Fibroblast of lung (primary cell): ENCODE measurements around the gene SH3TC1. TPM values are rescaled to one million over a fixed set of nuclear protein-coding genes. Genes with fewer than 3 reads are reported as not detected.

ENCODE experiments used
- DNase-seq, 2 donors: peaks; one replicate each; pipeline versions ENCODE4 v3.0.0 to v3.0.0-alpha.2; 2010; ENCODE audit warnings: low read depth in 2 of 2
- H2AFZ ChIP-seq: 2 replicates; pipeline ENCODE4 v1.5.1; 2012; ENCODE audit warnings: low read length, control low read depth, inconsistent platforms
- H3K27ac ChIP-seq: 2 replicates; pipeline ENCODE4 v1.5.1; 2011; ENCODE audit warnings: low read length, control low read depth; ENCODE audit not compliant: insufficient read depth
- H3K27me3 ChIP-seq: 2 replicates; pipeline ENCODE4 v1.5.1; 2011; ENCODE audit warnings: mild to moderate bottlenecking, low read length; ENCODE audit not compliant: control insufficient read depth, insufficient read depth
- H3K36me3 ChIP-seq: 2 replicates; pipeline ENCODE4 v1.5.1; 2011; ENCODE audit warnings: low read length; ENCODE audit not compliant: control insufficient read depth, insufficient read depth
- H3K4me1 ChIP-seq: 2 replicates; pipeline ENCODE4 v1.5.1; 2011; ENCODE audit warnings: low read length; ENCODE audit not compliant: control insufficient read depth, insufficient read depth; ENCODE audit errors: extremely low read depth
- H3K4me2 ChIP-seq: 2 replicates; pipeline ENCODE4 v1.5.1; 2011; ENCODE audit warnings: low read length, control low read depth; ENCODE audit not compliant: insufficient read depth; ENCODE audit errors: extremely low read depth
- H3K4me3 ChIP-seq, 4 experiments: fragments of 200-600 bp in 1 of 4; sonication (generic) in 1 of 4; replicated peaks in 1 of 4; 2 replicates each; pipeline ENCODE4 v1.5.1; 2011 to 2016; ENCODE audit warnings: low read length in 4 of 4, low read depth in 3 of 4, mild to moderate bottlenecking in 3 of 4, control low read depth in 2 of 4, inconsistent platforms in 1 of 4, mixed read lengths in 1 of 4; ENCODE audit not compliant: insufficient read depth in 1 of 4; ENCODE audit errors: control extremely low read depth in 1 of 4
- H3K79me2 ChIP-seq: 2 replicates; pipeline ENCODE4 v1.5.1; 2012; ENCODE audit warnings: mild to moderate bottlenecking, low read length, inconsistent platforms; ENCODE audit not compliant: control insufficient read depth, insufficient read depth
- H3K9ac ChIP-seq: 2 replicates; pipeline ENCODE4 v1.5.1; 2011; ENCODE audit warnings: mild to moderate bottlenecking, low read length, control low read depth; ENCODE audit not compliant: insufficient read depth
- H3K9me3 ChIP-seq: 2 replicates; pipeline ENCODE4 v1.5.1; 2012; ENCODE audit warnings: low read depth, low read length; ENCODE audit not compliant: control insufficient read depth, insufficient read depth
- H4K20me1 ChIP-seq: 2 replicates; pipeline ENCODE4 v1.5.1; 2011; ENCODE audit warnings: low read length; ENCODE audit not compliant: control insufficient read depth, insufficient read depth; ENCODE audit errors: extremely low read depth
- CTCF ChIP-seq, 2 donors: IDR thresholded peaks in 1 of 2; conservative IDR thresholded peaks in 1 of 2; 1 replicate in 1 of 2; 2 replicates in 1 of 2; pipeline ENCODE4 v1.5.1; 2011 to 2012; ENCODE audit warnings: low read length in 2 of 2, control low read depth in 1 of 2, inconsistent platforms in 1 of 2, low read depth in 1 of 2, mild to moderate bottlenecking in 1 of 2
- EZH2 ChIP-seq: IDR thresholded peaks from 2 replicates; pipeline ENCODE4 v1.5.1; 2012; ENCODE audit warnings: low read length, control low read depth, mild to moderate bottlenecking; ENCODE audit errors: missing control alignments
- polyA plus RNA-seq, 2 donors: library from polyadenylated mRNA; depleted of rRNA in 1 of 2; stranded (reverse) in 1 of 2; unstranded in 1 of 2; fragments of >200 nt; gene quantifications; 2 replicates each; pipeline ENCODE4 v1.2.1, GENCODE V29; 2011 to 2012; ENCODE audit warnings: missing spikeins in 1 of 2
- total RNA-seq: library from RNA; depleted of rRNA; stranded (reverse); fragments of >200 nt; gene quantifications from 2 replicates; pipeline ENCODE4 v1.2.1, GENCODE V29; 2014

Gene SH3TC1
- total and polyA plus RNA-seq, 2 donors (not counting 1 experiment from before 2014, with no cell fraction given): 3.3 to 11.6 TPM

GRCh38 chr4:8236106-8236919, 37.2 kb downstream of the SH3TC1 start:
- TF ChIP-seq CTCF (conservative IDR thresholded peaks at IDR 0.05 in 1 of 2, IDR thresholded peaks at IDR 0.05 in 1 of 2; ENCODE audit: low read depth in 1 of 2, low read length in 2 of 2): no peak
- TF ChIP-seq EZH2: no peak
- no peak overlapping the region for H3K9ac ChIP-seq
- no peaks in the 10 kb centered on the region for H3K27me3 ChIP-seq
- no peaks in the 10 kb centered on the region for H3K9me3 ChIP-seq
- no peak overlapping the region for H3K4me3 ChIP-seq
- H3K4me1 ChIP-seq: no peaks in the 10 kb centered on the region
- H3K27ac ChIP-seq: no peak overlapping the region
- no peaks in the 10 kb centered on the region for H4K20me1 ChIP-seq
- no peak for DNase-seq
- H3K79me2 ChIP-seq: no peaks in the 10 kb centered on the region
- no peaks in the 10 kb centered on the region for H3K36me3 ChIP-seq
- H3K4me2 ChIP-seq: no peak overlapping the region
- no peak overlapping the region for H2AFZ ChIP-seq

GRCh38 chr4:8236920-8237195, 37.8 kb downstream of the SH3TC1 start:
- H3K4me3 ChIP-seq: no peak overlapping the region
- H3K36me3 ChIP-seq: no peaks in the 10 kb centered on the region
- H3K9me3 ChIP-seq: no peaks in the 10 kb centered on the region
- H4K20me1 ChIP-seq: no peaks in the 10 kb centered on the region
- DNase-seq: no peak
- H3K27me3 ChIP-seq: no peaks in the 10 kb centered on the region
- H3K4me2 ChIP-seq: no peak overlapping the region
- H2AFZ ChIP-seq: no peak overlapping the region
- no peak overlapping the region for H3K9ac ChIP-seq
- no peak overlapping the region for H3K27ac ChIP-seq
- no peaks in the 10 kb centered on the region for H3K79me2 ChIP-seq
- TF ChIP-seq CTCF (conservative IDR thresholded peaks at IDR 0.05 in 1 of 2, IDR thresholded peaks at IDR 0.05 in 1 of 2; ENCODE audit: low read depth in 1 of 2, low read length in 2 of 2): no peak
- TF ChIP-seq EZH2: no peak
- H3K4me1 ChIP-seq: no peaks in the 10 kb centered on the region

- no peak overlapping the region for H3K9ac ChIP-seq
- peaks cover 1% of the 10 kb centered on the region for H3K4me1 ChIP-seq
- TF ChIP-seq CTCF (conservative IDR thresholded peaks at IDR 0.05 in 1 of 2, IDR thresholded peaks at IDR 0.05 in 1 of 2; ENCODE audit: low read depth in 1 of 2, low read length in 2 of 2): no peak
- TF ChIP-seq EZH2: no peak
- no peaks in the 10 kb centered on the region for H3K79me2 ChIP-seq
- H3K27ac ChIP-seq: no peak overlapping the region
- no peak overlapping the region for H3K4me3 ChIP-seq
- H4K20me1 ChIP-seq: no peaks in the 10 kb centered on the region
- no peaks in the 10 kb centered on the region for H3K36me3 ChIP-seq
- no peaks in the 10 kb centered on the region for H3K27me3 ChIP-seq
- no peak overlapping the region for H3K4me2 ChIP-seq
- no peak for DNase-seq
- no peak overlapping the region for H2AFZ ChIP-seq
- no peaks in the 10 kb centered on the region for H3K9me3 ChIP-seq
These were observed 38.3 kb downstream of the SH3TC1 start for GRCh38 chr4:8237256-8237989.
